GM19240 (cell line): ENCODE data around the gene ACYP2.

Source experiments
- DNase-seq: peaks from one replicate; pipeline ENCODE4 v3.0.0; 2011; ENCODE audit warnings: low spot score; ENCODE audit not compliant: insufficient read length

ACYP2 gene

GRCh38 chr2:54149638-54150441, 34.4 kb downstream of the ACYP2 start:
- no peak for DNase-seq

- DNase-seq = no peak
Observed at GRCh38 chr2:54158311-54158710, 42.9 kb downstream of the ACYP2 start.

GRCh38 chr2:54161660-54162424, 46.4 kb downstream of the ACYP2 start:
- DNase-seq = no peak

- no peak for DNase-seq
Observed at GRCh38 chr2:54164106-54164505, 48.7 kb downstream of the ACYP2 start.

GRCh38 chr2:54166121-54166773, 50.8 kb downstream of the ACYP2 start:
- DNase-seq = no peak

GRCh38 chr2:54176577-54176976, 61.2 kb downstream of the ACYP2 start:
- no peak for DNase-seq

- DNase-seq = no peak
Observed at GRCh38 chr2:54183281-54183680, 67.9 kb downstream of the ACYP2 start.

GRCh38 chr2:54183972-54184371, 68.6 kb downstream of the ACYP2 start:
- no peak for DNase-seq

- DNase-seq = no peak
Observed at GRCh38 chr2:54185105-54185504, 69.7 kb downstream of the ACYP2 start.

GRCh38 chr2:54187331-54187730, 71.9 kb downstream of the ACYP2 start:
- DNase-seq = no peak

GRCh38 chr2:54189539-54189938, 74.1 kb downstream of the ACYP2 start:
- no peak for DNase-seq

- no peak for DNase-seq
Observed at GRCh38 chr2:54191361-54192135, 76.1 kb downstream of the ACYP2 start.

- no peak for DNase-seq
Observed at GRCh38 chr2:54194761-54195750, 79.6 kb downstream of the ACYP2 start.

GRCh38 chr2:54196646-54197045, 81.2 kb downstream of the ACYP2 start:
- DNase-seq = no peak

- no peak for DNase-seq
Observed at GRCh38 chr2:54204476-54204875, 89.1 kb downstream of the ACYP2 start.

GRCh38 chr2:54206596-54206995, 91.2 kb downstream of the ACYP2 start:
- DNase-seq = no peak

- no peak for DNase-seq
Observed at GRCh38 chr2:54207666-54208195, 92.3 kb downstream of the ACYP2 start.

- DNase-seq = no peak
Observed at GRCh38 chr2:54208364-54209240, 93.2 kb downstream of the ACYP2 start.

GRCh38 chr2:54209379-54209778, 94.0 kb downstream of the ACYP2 start:
- DNase-seq = no peak
